Fibroblast of lung (primary cell): ENCODE measurements around the gene KIF26A.

Experiments
- CTCF ChIP-seq, 2 donors: IDR thresholded peaks in 1 of 2; conservative IDR thresholded peaks in 1 of 2; 1 replicate in 1 of 2; 2 replicates in 1 of 2; pipeline ENCODE4 v1.5.1; 2011 to 2012; ENCODE audit warnings: low read length in 2 of 2, control low read depth in 1 of 2, inconsistent platforms in 1 of 2, low read depth in 1 of 2, mild to moderate bottlenecking in 1 of 2
- EZH2 ChIP-seq: IDR thresholded peaks from 2 replicates; pipeline ENCODE4 v1.5.1; 2012; ENCODE audit warnings: low read length, control low read depth, mild to moderate bottlenecking; ENCODE audit errors: missing control alignments

- TF ChIP-seq CTCF (conservative IDR thresholded peaks at IDR 0.05 in 1 of 2, IDR thresholded peaks at IDR 0.05 in 1 of 2; ENCODE audit: low read depth in 1 of 2, low read length in 2 of 2) (no peak), EZH2 (no peak)
These were observed 45.4 kb downstream of the KIF26A start for GRCh38 chr14:104183796-104184195.
